Lower lobe of right lung (tissue), 2 donors: ENCODE results near the gene FMO3. TPM values are rescaled to one million over a fixed set of nuclear protein-coding genes. Genes with fewer than 3 reads are reported as not detected.

Experiments
- ATAC-seq, 2 donors: fragments of 200-7000 bp; cut with Tn5 transposase; one replicate each; pipeline ENCODE4 v1.9.1; 2020 to 2022; ENCODE audit warnings: mild to moderate bottlenecking in 2 of 2, moderate library complexity in 2 of 2
- DNase-seq: peaks from one replicate; pipeline ENCODE4 v3.0.0-alpha.2; 2020
- H3K27ac ChIP-seq: fragments of 200-600 bp; one replicate; pipeline ENCODE4 v1.8.0; 2022
- H3K27me3 ChIP-seq: fragments of 200-600 bp; one replicate; pipeline ENCODE4 v1.8.0; 2022; ENCODE audit warnings: low read depth
- H3K36me3 ChIP-seq: fragments of 200-600 bp; one replicate; pipeline ENCODE4 v1.8.0; 2022; ENCODE audit warnings: mild to moderate bottlenecking
- H3K4me1 ChIP-seq: fragments of 200-600 bp; one replicate; pipeline ENCODE4 v1.8.0; 2022
- H3K4me3 ChIP-seq: fragments of 200-600 bp; one replicate; pipeline ENCODE4 v1.8.0; 2022; ENCODE audit warnings: mild to moderate bottlenecking
- H3K9me3 ChIP-seq: fragments of 200-600 bp; one replicate; pipeline ENCODE4 v1.8.0; 2022
- intact Hi-C: fragments of 100-400 bp; cut with DNase I; formaldehyde crosslinking; loops from one replicate; pipeline ENCODE4 v1.11.0; 2022
- total RNA-seq: library from RNA; stranded (reverse); fragmentation: NEBNext Ultra II Directional; extraction: Animal tissue kit (Norgen Biotek cat#: 25700); gene quantifications from one replicate; pipeline ENCODE4 v1.2.1, GENCODE V29; 2021
- TF ChIP-seq, protein P1 (sequence below): fragments of 200-600 bp; IDR thresholded peaks from one replicate; pipeline ENCODE4 v1.8.0; 2022; ENCODE audit warnings: antibody characterized with exemption, mild to moderate bottlenecking
- donor health status: DM: no; HTN: yes; CAD: no; lungs with severe emphysema.

The FMO3 gene
- total RNA-seq, 1 donor from 2014 or later: 13.4 TPM

DNA sequence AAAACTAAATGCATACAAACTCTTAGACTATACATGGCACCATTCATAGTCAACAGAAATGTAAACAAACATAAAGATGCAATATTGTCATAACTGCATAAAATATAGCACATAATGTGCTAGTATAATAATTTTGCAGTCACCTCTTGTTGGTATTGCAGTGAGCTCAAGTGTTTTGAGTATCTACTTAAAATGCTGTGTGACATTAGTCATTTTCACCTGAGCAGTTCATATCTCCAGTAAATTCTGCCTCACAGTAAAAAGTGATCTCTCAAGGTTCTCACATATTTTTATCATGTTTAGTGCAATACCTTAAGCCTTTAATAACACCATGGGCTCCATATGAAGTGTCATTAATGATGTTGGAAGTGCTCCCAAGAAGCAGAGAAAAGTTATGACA lies 64.8 kb downstream of the FMO3 start:
- ATAC-seq: peak; percentile 34 to 86
- H3K27me3 ChIP-seq: no peaks in the 10 kb centered on the region
- H3K9me3 ChIP-seq: no peaks in the 10 kb centered on the region
- no peak overlapping the region for H3K4me3 ChIP-seq
- H3K27ac ChIP-seq: no peak overlapping the region
- no peak for DNase-seq
- H3K36me3 ChIP-seq: no peaks in the 10 kb centered on the region
- TF ChIP-seq, protein P1, sequence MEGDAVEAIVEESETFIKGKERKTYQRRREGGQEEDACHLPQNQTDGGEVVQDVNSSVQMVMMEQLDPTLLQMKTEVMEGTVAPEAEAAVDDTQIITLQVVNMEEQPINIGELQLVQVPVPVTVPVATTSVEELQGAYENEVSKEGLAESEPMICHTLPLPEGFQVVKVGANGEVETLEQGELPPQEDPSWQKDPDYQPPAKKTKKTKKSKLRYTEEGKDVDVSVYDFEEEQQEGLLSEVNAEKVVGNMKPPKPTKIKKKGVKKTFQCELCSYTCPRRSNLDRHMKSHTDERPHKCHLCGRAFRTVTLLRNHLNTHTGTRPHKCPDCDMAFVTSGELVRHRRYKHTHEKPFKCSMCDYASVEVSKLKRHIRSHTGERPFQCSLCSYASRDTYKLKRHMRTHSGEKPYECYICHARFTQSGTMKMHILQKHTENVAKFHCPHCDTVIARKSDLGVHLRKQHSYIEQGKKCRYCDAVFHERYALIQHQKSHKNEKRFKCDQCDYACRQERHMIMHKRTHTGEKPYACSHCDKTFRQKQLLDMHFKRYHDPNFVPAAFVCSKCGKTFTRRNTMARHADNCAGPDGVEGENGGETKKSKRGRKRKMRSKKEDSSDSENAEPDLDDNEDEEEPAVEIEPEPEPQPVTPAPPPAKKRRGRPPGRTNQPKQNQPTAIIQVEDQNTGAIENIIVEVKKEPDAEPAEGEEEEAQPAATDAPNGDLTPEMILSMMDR: no peak
- intact Hi-C loops: no loop called here
- H3K4me1 ChIP-seq: no peaks in the 10 kb centered on the region

DNA sequence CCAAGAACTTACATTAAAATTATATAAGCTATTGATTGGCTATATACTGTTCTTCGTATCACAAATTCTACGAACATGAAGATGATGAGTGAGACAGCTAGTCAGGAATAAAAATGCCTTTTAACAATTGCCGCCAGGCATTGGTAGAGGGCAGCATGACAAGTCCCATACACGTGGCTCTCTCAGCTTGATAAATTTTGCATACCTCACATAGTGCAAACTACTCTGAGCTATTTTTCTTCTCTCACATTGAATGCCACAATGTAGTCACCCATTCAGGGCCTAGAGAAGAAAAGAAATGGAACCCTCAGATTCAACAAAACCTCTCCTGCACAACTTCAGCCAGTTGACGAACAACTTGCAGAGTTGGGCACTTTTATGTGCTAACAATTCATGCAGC lies 67.4 kb downstream of the FMO3 start:
- Histone ChIP-seq H3K27me3 (no peaks in the 10 kb centered on the region), H3K9me3 (no peaks in the 10 kb centered on the region), H3K4me3 (no peak overlapping the region), H3K36me3 (no peaks in the 10 kb centered on the region), H3K27ac (no peak overlapping the region), H3K4me1 (no peaks in the 10 kb centered on the region)
- DNase-seq (no peak), ATAC-seq (no peak)
- TF ChIP-seq, protein P1: no peak
- intact Hi-C loops: no loop called here

DNA sequence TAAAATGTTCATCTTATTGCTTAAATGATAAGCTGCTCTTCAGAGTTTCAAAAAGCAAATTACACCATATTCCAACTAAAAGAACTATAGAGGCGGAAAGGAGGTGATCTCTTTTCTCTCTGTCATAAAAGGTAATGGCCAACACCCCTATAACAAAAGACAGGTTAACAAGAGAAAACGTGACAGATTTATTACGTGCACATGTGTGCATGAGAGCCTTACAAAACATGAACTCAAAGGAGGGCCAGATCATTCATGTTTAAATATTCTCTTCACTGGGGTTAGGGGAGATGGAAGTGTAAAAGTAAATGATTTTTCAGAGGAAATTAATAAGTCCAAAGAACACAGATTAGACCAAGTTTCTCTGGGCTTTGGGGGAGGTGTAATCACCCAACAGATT lies 67.8 kb downstream of the FMO3 start:
- intact Hi-C loops: no loop called here
- no peak overlapping the region for H3K4me3 ChIP-seq
- TF ChIP-seq, protein P1: no peak
- ATAC-seq (no peak), DNase-seq (no peak)
- no peaks in the 10 kb centered on the region for H3K36me3 ChIP-seq
- H3K9me3 ChIP-seq: no peaks in the 10 kb centered on the region
- H3K4me1 ChIP-seq: no peaks in the 10 kb centered on the region
- H3K27me3 ChIP-seq: no peaks in the 10 kb centered on the region
- H3K27ac ChIP-seq: no peak overlapping the region

DNA sequence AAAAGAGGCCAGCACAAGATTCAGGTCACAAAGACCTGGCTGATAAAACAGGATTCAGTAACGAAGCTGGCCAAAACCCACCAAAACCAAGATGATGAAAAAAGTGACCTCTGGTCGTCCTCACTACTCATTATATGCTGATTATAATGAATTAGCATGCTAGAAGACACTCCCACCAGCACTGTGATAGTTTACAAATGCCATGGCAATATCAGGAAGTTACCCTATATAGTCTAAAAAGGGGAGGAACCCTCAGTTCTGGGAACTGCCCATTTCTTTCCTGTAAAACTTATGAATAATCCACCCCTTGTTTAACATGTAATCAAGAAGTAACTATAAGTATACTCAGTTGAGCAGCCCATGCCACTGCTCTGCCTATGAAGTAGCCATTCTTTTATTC lies 68.4 kb downstream of the FMO3 start:
- H3K27ac ChIP-seq: no peak overlapping the region

DNA sequence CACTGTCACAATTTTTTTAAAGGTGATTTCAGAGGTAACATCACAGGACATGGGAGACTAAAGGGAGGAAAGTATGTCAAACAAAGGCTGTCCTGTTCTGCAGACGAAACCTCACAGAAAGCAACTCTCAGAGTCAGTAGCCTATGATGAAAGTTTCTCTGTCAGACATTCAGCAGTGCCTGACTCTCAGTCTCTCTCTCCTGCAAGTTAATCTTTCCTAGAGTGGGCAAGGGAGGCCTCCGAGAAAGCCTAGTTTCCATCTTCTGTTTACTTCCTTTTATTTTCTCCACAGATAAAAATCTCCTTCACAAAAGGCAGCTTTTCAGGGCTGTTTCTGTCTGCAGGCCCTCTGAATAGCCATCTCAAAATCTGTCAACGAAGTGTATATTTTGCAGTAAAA lies 69.5 kb downstream of the FMO3 start:
- no peaks in the 10 kb centered on the region for H3K4me1 ChIP-seq
- intact Hi-C loops: no loop called here
- no peaks in the 10 kb centered on the region for H3K27me3 ChIP-seq
- no peak overlapping the region for H3K4me3 ChIP-seq
- DNase-seq (no peak), ATAC-seq (no peak)
- H3K36me3 ChIP-seq: no peaks in the 10 kb centered on the region
- no peak overlapping the region for H3K27ac ChIP-seq
- no peaks in the 10 kb centered on the region for H3K9me3 ChIP-seq
- TF ChIP-seq, protein P1: no peak

More for the DNA sequence above, 68.4 kb downstream of the FMO3 start:
- no peak for ATAC-seq
- TF ChIP-seq, protein P1: no peak
- intact Hi-C loops: no loop called here
- Histone ChIP-seq H3K4me3 (no peak overlapping the region), H3K9me3 (no peaks in the 10 kb centered on the region), H3K27me3 (no peaks in the 10 kb centered on the region), H3K36me3 (no peaks in the 10 kb centered on the region), H3K4me1 (no peaks in the 10 kb centered on the region)
- no peak for DNase-seq
